ENCODE data around the gene TRAPPC6A. TPM values are rescaled to one million over a fixed set of nuclear protein-coding genes. Genes with fewer than 3 reads are reported as not detected.

The TRAPPC6A gene
- total RNA-seq, 4 donors from 2014 or later = 20.8 to 30.4 (median 23.8) TPM

DNA sequence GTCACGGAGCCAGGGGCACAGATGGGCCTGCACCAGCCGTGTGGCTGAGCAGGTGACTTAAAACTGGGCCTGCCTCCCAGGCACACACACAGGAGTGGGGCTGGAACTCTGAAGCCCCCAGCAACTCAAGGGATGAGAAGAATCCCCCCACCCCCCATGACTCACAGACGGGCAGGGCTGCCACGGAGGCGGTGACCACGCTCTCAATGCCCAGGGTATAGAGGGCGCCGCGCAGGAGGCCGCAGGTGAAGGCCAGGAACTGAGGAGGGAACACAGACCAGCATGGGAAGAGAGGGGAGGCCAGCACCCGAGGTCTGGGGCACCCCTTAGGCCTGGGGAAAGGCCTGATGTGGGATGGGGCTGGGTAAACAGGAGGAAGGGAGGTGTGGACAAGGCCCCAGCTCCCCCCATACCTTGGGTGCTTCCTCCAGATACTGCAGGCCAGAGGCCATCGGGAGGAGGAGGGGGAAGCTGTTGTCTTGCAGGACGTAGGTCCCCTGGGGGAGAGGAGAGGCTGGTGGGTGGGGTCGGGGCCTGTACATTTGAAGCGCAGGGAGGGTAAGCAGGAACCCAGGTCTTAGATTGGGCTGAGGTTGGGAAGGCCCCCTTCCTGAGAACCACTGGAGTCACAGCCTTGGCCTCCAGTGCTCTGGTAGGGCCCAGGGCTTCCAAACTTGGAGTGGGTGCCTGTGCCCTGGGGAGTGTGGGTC lies 14.1 kb downstream of the TRAPPC6A start:
- TF ChIP-seq, protein P1, sequence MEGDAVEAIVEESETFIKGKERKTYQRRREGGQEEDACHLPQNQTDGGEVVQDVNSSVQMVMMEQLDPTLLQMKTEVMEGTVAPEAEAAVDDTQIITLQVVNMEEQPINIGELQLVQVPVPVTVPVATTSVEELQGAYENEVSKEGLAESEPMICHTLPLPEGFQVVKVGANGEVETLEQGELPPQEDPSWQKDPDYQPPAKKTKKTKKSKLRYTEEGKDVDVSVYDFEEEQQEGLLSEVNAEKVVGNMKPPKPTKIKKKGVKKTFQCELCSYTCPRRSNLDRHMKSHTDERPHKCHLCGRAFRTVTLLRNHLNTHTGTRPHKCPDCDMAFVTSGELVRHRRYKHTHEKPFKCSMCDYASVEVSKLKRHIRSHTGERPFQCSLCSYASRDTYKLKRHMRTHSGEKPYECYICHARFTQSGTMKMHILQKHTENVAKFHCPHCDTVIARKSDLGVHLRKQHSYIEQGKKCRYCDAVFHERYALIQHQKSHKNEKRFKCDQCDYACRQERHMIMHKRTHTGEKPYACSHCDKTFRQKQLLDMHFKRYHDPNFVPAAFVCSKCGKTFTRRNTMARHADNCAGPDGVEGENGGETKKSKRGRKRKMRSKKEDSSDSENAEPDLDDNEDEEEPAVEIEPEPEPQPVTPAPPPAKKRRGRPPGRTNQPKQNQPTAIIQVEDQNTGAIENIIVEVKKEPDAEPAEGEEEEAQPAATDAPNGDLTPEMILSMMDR (IDR thresholded peaks at IDR 0.05) = no peak
- DNase-seq (ENCODE audit: low spot score) = no peak
- ATAC-seq (ENCODE audit: low FRiP score) = no peak

DNA sequence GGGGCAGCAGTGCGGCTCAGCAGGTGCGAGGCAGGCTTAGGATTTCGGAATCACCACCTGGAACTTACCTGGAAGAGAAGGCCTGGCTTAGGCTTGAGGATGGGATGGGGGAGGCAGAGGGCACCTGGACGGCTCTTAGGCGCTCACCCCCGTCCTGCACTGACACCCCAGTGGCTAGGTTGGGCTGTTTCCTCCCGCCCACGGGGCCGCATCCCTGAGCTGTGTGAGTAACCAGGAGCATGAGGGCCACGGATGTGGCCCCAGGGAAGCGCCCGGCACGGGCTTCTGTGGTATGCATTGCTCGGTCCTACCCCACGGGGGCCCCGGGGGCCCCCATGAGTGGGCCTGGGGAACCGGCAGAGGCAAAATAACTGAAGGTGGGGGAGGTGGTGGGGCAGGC lies 14.9 kb downstream of the TRAPPC6A start:
- TF ChIP-seq, protein P1 (IDR thresholded peaks at IDR 0.05) = no peak
- DNase-seq (ENCODE audit: low spot score) (no peak), ATAC-seq (ENCODE audit: low FRiP score) (no peak)

DNA sequence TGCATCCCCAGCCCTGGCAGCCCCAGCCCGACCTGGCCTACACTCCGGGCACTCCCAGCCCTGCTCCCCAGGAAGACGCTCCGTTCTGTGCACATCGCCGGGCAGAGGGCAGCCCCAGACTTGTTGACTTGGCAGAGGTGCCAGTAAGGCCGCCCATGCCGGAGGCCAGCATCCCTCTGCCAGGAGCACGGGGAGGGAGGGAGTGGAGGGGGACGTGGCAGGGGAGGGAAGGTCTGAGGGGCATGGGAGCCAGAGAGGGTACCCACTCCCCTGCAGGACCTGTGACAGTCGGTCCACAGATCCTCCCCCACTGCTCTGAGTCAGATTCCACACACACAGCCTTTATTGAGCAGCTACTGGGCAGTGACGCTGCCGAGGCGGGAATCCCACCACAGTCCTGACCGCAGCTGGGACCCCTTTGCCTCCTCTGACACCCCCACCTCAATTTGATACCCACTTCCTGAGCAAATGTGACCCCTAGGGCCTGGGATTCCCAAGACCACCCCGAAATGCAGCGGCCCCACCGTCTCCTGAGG lies 15.4 kb downstream of the TRAPPC6A start:
- DNase-seq (ENCODE audit: low spot score) = no peak
- TF ChIP-seq, protein P1 (IDR thresholded peaks at IDR 0.05) = no peak

DNA sequence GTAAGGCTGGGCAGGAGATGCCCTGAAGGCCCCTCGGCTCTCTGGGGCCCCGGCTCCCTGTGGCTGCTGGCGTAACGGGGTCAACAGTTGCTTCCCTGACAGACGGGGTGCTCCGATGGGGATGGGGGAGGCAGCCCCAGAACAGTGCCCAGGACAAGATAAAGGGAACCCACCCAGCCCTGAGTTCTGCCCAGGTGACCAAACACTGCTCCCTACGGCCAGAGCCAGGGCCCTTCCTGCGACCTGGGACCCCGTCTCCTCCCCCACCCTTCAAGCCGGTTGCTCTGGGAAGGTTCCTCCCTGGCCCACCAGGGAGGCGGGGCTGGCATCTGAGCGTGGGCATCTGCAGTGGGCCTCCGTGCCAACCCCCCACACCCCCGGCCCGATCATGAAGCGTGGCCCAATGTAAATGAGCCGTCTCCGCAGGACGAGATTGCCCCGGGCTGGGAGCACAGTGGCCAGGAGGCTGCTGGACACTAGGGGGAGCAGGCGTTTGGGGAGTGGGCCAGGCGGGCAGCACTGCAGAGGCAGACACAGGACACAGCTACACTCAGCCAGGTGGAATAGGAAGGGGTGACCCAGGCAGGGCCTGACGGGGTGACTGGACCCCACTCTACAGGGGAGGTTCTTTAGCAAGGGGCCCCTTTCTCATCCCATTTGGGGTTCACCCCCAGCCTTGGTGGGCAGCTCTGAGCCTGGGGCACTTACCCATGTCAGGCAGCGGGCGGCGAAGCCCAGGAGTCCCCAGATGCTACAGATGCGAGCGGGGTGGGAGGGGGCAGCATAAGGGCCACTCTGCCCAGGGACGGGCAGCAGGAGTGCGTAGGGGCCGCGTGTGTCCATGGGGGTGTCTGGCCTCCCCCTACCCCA lies 16.1 kb downstream of the TRAPPC6A start:
- ATAC-seq (ENCODE audit: low FRiP score) (peak; percentile 18), DNase-seq (ENCODE audit: low spot score) (no peak)
- TF ChIP-seq, protein P1 (IDR thresholded peaks at IDR 0.05) = no peak

More for the DNA sequence above, 15.4 kb downstream of the TRAPPC6A start:
- no peak for ATAC-seq (ENCODE audit: low FRiP score)

DNA sequence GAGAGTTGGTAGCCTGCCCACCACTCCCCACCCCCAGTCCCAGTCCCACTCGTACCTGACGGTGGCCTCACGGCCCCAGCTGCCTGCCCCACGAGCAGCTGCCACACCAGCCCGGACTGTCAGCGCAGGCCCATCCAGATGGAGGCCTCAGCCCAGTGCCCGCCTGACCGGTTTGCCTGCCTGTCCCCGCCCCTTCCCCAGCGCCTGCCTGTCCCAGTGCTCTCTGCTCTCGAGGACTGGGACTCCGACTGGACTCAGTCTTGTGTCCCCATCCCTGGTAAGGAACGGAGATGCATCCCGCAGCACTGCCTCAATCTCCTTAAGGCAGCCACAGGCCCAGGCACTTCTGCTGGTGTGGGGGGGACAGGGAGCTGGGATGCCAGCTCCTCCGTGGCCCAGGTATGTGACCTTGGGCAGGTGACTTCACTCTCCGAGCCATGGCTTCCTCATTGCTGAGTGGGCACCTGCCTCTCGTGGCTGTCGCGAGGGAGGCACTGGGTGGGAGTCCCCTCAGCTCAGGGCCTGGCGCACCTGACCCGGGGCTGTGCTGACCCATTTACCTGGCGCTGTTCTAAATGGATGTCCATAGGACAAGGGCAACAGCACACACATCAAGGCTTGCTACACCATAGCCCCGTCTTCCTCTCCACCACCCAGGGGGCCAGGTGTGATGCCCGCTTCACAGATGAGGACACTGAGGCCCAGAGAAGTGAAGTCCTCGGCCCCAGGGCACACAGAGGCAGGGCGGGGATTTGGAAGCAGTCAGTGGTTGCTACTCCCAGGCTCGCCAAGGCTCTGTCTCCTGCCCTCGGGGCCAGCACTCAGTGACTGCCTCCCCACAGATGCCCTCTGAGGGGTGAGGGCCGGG lies 16.9 kb downstream of the TRAPPC6A start, which contains the start of gene NKPD1:
TSS of gene NKPD1 (minus strand) at position 113 of the 868 bp plus-strand sequence. CDS start 832 bp downstream, outside the sequence.
- no peak for DNase-seq (ENCODE audit: low spot score)
- no peak for ATAC-seq (ENCODE audit: low FRiP score)
- TF ChIP-seq, protein P1 (IDR thresholded peaks at IDR 0.05) = no peak

DNA sequence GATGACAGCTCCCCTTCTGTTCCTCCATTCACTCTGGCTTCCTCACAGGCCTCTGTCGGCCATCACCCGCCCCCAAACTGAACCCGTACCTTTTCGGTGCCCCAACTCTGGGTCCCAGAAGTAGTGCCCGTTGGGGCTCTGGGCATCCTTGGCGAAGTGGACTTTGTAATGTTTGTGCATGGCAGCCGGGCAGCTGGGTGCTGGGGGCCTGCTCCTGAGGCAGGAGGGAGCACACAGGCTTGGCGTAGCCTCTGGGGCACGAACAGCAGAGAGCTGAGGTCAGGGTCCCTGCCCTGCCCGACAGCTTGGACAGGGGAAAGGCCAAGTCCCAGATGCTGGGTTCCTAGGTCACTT lies 18.1 kb downstream of the TRAPPC6A start:
- DNase-seq (ENCODE audit: low spot score) (no peak), ATAC-seq (ENCODE audit: low FRiP score) (no peak)
- TF ChIP-seq, protein P1 (IDR thresholded peaks at IDR 0.05) = no peak

Data from omental fat pad (tissue), 4 donors.